Stimulated activated CD4-positive, alpha-beta T cell treated with anti-CD3 and anti-CD28 coated beads, Interleukin-15, amount 100 ng/mL, for 24 hours (primary cell): Measurements from ENCODE around the gene P2RY12.

Experiments
- DNase-seq: peaks from one replicate; pipeline ENCODE4 v3.0.0-alpha.2; 2020

Gene P2RY12

DNA sequence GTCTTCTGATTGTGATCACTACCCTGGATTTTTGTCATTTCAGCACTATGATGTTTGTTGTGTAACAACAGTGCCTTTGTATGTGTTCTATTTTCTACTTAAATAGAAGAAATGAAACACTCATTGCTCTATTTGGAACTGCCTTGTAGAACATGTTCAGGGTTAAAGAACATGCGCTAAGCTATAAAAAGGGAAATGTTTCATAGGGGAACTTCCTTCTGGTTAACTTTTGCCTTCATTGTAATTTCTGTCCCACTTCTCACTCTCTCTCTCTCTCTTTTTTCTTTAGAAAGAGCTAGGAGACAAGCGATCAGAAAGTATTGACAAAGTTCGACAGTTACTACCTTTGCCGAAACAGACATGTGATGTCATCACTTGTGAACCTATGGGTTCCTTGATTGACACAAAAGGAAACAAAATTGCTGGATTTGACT is at the start of gene P2RY12:
TSS of gene P2RY12 (minus strand) at position 13 of the 434 bp plus-strand sequence. CDS start 45,908 bp downstream, outside the sequence.
- no peak for DNase-seq

DNA sequence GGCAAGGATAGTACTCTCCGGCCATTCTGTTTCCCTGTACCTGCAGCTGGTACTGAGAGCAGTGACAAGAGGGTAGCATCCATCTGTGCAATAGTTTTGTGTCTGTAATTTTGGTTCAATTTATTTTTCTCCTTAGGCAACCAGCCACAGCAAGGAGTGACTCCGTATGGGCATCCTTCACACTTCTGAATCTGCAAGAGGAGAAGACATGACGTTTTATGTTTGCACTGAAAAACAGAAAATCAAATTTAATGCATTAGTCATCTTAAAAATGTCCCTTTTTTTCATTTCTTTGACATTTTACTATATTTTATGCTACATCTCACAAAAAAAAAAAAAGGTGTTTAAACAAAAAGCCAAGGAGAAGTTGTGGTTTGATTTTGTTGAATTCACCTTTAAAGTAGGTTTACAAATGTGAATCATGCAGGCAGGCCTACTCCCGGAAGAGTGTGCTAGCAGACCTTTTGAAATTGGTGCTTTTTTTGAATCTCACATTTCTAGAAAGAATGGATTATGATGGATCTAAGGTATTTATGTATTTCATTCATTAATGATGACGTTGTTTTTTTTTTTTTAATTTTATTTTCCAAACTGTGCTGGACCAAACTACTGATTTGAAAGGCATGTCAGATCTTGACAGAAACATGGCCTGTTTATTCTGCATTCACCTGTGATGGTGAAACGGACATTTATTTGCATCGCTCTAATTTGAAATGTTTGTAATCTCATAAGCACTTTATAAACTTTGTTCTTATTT is 48.2 kb upstream of the P2RY12 start:
- no peak for DNase-seq

DNA sequence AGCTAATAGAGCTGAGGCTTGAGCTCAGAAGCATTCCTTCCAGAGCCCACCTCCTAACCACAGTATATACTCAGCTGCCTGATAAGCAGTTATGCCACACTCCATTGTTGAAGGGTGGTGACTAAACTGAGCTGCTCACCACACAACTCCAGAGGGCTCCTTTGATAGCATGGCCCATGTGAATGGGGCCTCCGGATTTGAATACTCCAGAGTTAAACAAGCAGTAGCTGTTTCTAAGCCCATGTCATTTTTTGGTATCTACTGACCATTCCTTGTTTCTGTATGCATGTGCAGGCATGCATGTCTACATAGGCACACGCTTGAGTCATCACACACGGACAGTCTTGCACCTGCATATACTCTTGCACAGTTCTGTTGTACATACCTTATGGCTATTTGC is 47.4 kb upstream of the P2RY12 start:
- DNase-seq, result no peak

DNA sequence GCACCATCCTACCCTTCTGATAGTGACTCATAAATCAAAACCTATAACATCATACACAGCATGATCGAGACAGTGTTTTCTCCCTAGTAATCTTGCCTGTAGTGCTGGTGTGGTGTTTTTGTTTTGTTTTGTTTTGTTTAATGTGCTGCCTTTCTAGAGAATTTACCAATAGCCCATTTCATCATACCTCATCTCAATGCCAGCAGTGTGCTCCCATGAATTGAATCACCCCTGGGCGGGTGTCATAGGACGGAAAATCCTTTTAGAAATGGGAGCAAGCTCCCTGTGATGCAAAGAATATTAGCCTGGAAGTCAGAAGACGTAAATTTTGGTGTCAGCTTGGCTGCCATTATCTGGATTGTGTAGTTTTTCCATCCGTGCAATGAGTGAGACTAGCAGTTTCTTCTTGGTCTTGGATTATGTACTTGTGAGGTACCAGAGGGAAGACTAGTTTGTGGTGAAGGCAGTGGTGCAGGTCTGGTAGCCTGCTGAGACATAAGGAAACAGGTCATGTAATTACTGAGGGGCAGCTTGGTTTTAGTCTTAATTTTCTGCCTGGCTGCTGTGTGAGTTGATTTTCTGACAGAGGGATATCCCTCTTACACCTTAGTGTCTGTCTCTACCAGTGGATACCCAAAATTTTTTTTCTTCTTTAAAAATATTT is 46.4 kb upstream of the P2RY12 start:
- DNase-seq, result no peak

DNA sequence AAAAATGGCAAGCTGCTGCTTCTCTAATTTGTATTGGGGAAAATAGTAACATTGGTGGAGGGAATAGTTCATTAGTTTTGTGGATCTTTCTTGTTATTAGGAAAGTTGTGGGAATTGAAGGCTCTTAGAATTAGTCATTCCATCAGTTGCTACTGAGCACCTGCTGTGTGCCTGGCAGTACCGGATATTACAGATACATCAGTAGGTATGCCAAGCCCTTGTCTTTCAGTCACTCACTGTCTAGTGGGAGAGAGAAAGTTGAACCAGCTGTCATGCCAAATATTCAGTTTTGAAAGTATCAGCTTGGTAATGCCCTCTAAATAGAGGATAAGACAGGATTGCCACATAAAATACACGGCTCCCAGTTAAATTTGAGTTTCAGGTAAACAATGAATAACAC is 43.8 kb upstream of the P2RY12 start:
- DNase-seq, result no peak

DNA sequence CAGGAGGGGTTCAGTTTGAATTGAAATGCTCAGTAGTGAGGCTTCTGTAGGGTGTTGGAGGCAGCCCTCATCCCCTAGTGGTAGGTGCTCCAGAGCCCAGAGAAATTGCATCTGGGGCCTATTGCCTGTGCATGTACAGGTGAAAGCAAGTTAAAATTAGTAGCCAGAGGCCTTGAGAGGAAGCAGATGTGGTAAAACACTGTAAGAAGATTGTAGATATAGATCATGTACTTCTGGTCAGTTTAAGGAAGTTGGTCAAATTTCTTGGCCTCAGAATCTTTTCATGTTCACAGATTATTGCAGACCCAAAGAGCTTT is 41.7 kb upstream of the P2RY12 start:
- DNase-seq, result no peak

DNA sequence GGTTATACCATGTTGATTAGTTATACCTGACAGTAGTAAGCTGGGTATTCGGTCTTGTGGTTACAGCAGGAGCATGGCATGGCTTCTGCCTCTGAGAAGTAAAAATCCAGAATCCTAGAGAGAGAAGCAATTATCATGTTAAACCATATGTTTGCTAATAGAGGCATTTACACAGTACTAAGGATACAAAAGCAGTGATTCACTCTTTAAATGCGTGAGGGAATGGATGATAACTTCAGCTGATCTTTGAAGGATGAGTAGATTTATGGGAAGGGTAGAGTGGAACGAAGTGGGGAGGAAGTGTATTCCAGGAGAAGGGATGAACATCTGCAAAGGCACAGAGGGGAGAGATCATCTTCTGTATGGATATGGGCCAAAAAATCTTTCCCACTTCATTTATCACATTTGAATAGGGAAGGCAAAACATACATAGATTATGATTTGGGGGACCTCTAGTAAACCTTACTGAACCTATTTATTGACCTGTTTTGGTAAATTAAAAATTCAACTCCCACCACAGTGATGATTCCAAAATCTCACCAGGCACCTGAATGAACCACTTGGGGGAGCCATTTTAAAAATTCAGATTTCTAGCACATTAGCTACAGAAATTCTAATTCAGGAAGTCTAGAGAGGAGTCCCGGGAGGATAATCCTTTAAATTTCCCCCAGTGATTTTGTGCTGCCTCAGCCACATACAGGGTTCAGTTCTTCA is 41.2 kb upstream of the P2RY12 start:
- no peak for DNase-seq

DNA sequence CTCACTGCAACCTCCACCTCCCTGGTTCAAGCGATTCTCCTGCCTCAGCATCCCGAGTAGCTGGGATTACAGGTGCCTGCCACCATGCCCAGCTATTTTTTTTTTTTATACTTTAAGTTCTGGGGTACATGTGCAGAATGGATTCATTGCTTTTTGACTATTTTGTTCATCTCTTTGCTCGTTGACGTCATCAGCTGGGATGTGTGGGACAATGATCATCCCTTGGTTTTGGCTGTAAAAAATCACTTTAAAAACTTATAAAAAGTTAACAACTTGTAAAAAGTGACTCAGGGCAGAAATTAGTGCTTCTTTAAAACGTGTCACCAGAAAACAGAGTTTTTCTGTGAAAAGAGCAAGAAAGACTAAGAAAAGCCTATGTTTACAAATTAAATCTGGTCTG is 38.5 kb upstream of the P2RY12 start:
- DNase-seq, result no peak

DNA sequence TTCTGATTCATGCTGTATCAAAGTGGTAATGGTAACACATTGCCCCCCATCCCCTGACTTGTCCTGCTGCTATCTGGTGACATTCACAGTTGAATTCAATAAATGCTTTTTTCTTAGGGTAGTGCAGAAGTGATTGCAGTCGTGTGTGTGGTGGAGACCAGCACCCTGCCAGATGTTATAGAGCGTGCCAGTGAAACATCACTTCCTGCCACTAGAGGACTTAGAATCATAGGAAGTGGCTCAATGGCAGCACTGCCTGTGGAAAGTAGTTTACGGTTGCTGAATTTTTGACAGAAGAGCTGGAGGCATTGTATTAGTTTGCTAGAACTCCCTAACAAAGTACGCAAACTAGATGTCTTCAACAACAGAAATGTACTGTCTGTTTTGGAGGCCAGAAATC is 37.4 kb upstream of the P2RY12 start:
- DNase-seq, result no peak

DNA sequence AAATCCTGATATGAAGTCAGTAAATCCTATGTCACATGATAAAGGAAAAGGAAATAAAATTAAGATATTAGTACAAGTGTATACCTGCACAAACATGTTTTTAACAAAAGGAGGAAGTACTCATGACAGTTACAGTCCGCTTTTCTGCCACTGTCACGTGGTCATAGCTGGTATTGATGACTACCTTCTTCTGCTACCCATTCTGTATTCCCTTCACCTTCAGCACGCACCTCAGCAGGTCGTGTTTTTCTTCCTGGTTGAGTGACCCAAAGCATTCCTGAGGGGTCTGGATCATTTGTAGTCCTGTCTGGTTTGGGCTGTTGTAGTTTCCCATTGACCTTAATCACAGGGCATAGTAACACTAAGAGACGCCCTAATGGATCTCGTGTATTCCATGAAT is 35.3 kb upstream of the P2RY12 start:
- no peak for DNase-seq

DNA sequence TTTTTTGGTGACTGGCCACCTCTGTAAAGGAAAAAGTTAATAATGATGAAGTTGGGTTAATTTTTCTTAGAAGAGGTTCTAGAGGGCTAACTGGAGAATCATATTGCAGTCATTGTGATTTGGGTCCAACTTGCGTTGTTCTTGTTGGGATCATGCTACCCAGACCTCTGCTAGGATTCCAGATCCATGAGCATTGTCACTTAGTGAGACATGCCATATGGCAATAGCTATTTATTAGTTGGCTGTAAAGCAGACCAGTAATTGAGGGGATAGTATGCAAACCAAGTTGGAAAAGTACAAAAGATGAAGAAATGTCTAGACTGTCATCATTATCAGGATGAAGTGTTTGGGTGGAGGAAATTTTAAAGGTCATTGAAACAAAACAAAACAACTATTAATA is 30.7 kb upstream of the P2RY12 start:
- DNase-seq, result no peak

DNA sequence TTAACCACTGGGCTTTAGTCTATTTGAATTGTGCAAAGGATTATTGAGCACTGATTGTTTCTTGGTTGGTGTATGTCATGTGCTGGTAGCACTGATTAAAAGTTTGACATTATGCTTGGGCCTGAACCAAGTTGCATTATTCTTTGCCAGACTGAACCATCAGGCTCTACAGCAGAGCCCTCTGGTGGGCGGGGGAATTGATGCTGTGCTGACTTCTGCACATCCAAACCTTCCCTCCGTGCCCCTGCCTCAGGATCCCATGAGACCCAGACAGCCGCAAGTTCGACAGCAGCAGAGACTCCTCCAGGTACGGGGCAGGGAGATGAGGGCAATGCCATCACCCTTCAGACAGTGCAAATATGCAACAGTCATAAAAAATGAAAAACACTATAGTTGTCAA is 28.4 kb upstream of the P2RY12 start:
- no peak for DNase-seq

DNA sequence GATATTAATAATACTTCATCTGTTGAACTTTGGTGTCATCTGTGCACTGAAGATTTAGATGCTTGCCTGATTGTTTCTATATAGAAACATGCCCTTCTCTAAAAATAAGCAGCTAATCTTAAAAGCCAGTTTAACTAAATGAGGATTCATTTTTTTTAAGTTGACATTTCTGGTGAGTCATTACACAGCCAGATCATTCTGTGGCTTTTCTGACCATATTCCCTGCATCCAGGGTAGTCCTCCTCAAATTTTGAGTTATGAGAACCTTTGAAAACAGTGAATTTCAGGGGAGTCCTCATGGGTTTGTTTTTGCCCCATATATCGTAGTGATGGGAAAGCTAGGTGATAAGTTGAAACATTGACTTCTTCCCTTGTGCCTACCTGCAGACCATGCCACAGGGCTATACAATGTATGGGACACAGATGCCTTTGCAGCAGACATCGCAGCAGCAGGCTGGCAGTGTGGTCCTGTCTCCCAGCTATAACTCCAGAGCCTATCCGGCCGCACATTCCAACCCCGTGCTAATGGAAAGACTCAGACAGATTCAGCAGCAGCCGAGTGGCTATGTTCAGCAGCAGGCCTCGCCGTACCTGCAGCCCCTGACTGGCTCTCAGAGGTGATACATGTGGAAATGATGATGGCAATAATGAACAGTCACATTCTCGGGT is 26.5 kb upstream of the P2RY12 start:
- DNase-seq, result no peak

DNA sequence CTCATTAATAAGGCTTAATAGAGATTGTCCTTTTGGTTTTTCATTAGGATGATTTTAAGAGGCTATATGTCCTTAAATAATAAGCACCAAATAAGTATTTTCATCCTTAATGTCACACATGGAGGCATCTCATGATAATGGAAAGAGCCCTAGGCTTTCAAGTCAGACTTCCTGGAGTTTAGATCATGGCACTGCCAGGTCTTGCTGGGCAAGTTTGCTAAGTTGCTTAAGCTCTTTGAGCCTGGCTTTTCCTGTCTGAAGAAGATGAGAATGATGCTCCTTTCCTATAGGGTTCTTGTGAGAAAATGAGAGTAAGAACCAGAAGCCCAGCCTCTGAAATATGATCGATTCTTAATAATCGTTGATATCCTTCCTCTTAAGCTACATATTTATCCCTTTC is 23.4 kb upstream of the P2RY12 start:
- no peak for DNase-seq

DNA sequence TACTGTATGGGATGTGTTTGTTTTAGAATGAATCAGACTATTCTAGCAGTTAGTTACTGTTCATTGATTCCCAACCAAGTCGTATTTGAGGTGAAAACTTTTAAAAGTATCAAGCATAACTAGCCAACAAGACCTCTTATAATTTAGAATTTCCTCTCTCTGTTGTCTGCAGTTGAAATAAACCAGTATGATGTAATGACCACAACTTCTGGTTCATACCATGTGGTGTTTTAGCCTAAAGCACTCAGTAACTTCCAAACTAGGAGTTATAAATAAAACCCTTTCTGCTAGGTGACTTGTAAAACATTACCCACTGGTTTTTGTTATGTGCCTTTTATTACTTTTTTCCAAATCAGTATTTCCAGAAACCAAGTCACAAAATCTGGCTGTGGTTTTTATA is 19.8 kb upstream of the P2RY12 start:
- DNase-seq, result no peak

DNA sequence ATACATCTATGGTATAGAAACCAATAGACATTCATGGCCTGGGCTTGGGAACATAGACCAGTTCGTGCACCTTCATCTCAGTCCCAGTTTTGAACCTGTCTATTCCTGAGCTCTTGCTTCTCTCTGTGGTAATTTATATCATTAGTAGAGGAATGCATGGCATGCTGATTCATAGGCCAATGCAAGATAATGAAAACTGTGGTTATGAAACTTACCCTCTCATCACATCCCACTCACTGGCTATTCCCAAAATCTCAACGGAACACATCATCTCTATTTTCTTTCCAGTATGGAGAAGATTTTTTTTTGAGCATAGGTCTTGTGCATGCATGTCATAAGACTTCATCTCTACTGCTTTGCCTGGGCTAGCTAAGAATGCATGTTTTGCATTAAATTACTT is 18.7 kb upstream of the P2RY12 start:
- no peak for DNase-seq

DNA sequence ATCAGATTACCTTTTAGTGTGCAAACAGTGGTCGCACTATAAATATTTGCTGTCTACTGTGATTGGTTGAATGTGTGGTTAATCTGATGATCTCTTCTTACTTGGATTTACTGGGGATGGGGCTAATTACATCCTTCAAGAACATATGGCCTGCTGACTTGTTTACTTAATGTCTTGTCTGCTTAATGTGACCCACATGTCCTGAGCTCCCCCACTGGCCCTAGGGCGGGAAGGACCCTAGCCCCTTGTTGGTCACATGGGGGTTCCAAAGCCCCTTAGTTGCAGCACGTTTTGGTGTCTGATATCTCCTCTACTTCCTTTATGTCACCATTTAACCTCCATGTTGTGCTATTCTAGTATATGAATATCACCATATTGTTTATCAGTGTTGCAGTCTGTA is 17.8 kb upstream of the P2RY12 start:
- no peak for DNase-seq

DNA sequence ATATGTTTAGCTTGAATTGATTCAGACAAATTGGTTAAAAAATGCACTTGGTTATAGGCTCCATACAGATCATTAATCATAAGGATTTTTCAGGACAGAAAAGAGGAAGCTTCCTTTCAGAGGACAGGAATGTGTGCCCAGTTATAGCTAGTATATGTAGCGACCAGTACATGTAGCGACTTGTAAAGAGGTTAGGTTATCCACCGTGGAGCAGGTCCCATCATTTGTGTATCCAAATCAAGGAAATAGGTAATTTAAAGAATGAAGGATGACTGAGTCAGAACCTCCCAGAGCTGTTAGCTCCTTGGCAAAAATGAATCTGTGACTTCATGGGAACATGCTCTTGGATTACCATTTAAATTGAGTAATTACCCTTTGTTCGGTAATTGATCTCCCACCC is 15.8 kb upstream of the P2RY12 start:
- DNase-seq, result no peak

DNA sequence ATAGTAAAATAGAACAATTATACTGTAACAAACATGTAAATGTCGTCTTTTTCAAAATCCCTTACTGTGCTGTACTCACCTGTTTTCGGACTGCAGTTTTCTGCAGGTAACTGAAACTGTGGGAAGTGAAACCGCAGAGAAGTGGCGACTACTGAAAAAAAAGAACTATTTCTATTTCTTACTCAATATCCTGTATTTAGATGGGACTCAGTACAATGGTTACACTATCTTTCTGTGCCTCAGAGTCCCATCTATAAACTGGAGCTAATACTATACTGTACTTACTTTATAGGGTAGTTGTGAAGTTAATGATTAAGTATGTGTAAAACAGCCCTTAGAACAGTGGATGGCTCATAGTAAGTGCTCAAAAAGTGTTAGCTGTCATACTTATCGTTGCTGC is 14.3 kb upstream of the P2RY12 start:
- DNase-seq, result no peak

DNA sequence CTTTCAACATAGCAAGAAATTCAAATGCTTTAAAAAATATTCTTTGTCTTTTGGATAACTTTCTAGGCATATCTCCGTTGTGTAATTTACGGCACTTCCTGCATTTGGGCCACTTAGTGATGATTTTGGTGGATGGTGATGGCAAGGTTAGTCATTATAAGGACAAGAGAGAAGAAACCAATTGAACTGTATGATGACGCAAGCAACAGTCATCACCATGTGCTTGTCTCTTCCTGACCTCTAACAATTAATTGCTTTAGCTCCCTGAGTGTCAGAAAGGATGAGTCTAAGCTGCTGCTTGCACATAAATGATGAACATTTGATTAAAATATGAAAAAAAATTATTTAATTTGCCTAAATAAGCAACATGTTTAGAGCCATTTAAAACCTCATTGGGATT is 11.3 kb upstream of the P2RY12 start:
- no peak for DNase-seq

DNA sequence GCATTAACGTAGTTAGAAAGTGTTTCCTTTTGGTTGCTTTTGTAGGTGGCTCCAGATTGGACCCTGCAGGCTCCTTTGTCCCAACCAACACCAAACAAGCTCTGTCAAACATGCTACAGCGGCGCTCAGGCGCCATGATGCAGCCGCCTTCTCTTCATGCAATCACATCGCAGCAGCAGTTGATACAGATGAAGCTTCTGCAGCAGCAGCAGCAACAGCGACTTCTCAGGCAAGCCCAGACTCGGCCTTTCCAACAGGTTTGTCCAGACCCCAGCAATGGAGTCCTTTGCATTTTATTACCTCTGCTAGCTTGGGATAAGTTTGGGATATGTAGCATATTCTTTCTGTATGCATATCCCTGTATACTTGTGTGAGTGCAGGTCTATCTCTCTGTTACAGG is 10.1 kb upstream of the P2RY12 start:
- DNase-seq, result no peak

DNA sequence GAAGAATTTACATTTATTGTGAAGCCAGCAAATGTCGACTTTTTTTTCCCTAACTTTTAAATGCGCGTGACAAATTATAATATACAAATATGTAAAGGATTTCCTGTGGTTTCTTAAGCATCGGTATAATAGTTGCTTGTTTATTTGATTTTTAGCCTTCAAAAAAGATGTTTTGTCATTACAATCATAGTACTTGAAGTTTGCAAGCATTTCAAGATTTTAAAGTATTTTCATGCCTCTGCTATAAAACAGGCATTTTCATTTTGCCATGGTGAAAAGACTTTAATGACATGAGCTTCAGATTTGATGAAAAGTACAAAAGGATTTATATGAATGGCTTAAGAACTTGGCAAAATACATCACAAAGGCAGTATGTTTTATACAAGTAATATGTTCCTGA is 9.4 kb upstream of the P2RY12 start:
- DNase-seq, result no peak

DNA sequence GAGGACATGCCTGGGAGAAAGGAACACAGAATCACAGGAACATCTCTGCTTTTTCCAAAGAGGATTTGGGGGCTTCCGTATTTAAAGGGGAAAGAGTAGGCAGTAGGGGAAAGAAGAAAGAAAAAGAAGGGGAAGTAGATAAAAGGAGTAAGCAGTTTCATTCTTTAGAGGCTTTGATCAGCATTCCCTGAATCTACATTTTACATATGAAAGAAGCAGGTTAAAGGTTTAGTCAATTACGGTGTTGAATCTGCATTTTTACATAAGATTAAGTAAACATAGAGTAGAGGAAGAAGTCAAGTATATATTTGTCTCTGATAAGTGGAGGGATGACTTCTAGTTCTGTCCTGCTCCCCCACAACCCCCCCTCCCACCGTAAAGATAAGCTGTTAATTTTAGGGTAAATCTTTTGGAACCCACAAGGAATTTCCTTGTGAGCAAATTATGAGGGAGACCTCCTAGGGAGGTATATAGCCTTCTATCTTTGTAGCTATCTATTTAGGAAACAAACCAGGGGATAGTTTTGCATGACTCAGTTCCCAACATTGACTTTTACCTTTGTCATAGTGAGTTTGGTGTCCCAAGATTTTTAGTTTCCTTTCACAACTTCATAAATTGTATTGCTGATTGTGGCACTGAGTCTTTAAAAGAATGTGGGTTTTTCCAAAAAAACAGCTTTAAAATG is 8.7 kb upstream of the P2RY12 start:
- DNase-seq, result no peak
